ENCODE data around the gene CPXM2. TPM values are rescaled to one million over a fixed set of nuclear protein-coding genes. Genes with fewer than 3 reads are reported as not detected.

CPXM2 gene
- polyA plus RNA-seq, 3 donors from 2014 or later: not detected

GRCh38 chr10:123913688-123914268, 22.2 kb upstream of the CPXM2 start:
- Mint-ChIP-seq H3K27me3 (ENCODE audit: low read depth in 3 of 3) (peaks cover 1 to 5% (median 2%) of the 10 kb centered on the region in 3 donors), H3K4me3 (peak overlapping the region; percentile 74 to 88 (median 83)), H3K9me3 (peaks cover 0 to 15% (median 5%) of the 10 kb centered on the region in 6 donors), H3K36me3 (no peaks in the 10 kb centered on the region), H3K4me1 (peaks cover 63 to 67% of the 10 kb centered on the region in 2 donors), H3K27ac (peak overlapping the region in 4 of 6 donors; percentile 41 to 88 (median 56))
- peak in 2 of 3 donors; percentile 22 to 40 for DNase-seq

- peaks cover 72 to 76% of the 10 kb centered on the region in 2 donors for H3K4me1 Mint-ChIP-seq
Observed at GRCh38 chr10:123912871-123913270, 21.3 kb upstream of the CPXM2 start.

GRCh38 chr10:123912466-123912865, 20.9 kb upstream of the CPXM2 start:
- Mint-ChIP-seq H3K27ac (peak overlapping the region in 1 of 6 donors; percentile 41), H3K4me3 (peak overlapping the region in 3 of 5 donors; percentile 29 to 88 (median 84)), H3K9me3 (peaks cover 0 to 3% (median 0%) of the 10 kb centered on the region in 6 donors), H3K4me1 (peaks cover 76 to 80% of the 10 kb centered on the region in 2 donors), H3K27me3 (ENCODE audit: low read depth in 3 of 3) (peaks cover 1 to 5% (median 2%) of the 10 kb centered on the region in 3 donors), H3K36me3 (no peaks in the 10 kb centered on the region)
- DNase-seq: no peak

More at GRCh38 chr10:123912871-123913270, 21.3 kb upstream of the CPXM2 start:
- Mint-ChIP-seq H3K27me3 (ENCODE audit: low read depth in 3 of 3) (peaks cover 1 to 5% (median 2%) of the 10 kb centered on the region in 3 donors), H3K36me3 (no peaks in the 10 kb centered on the region), H3K9me3 (peaks cover 0 to 7% (median under 1%) of the 10 kb centered on the region in 6 donors), H3K4me3 (peak overlapping the region in 4 of 5 donors; percentile 74 to 88 (median 84)), H3K27ac (peak overlapping the region in 2 of 6 donors; percentile 41 to 88)
- no peak for DNase-seq

GRCh38 chr10:123911866-123912265, 20.3 kb upstream of the CPXM2 start:
- Mint-ChIP-seq H3K9me3 (peaks cover 0 to 1% (median 0%) of the 10 kb centered on the region in 6 donors), H3K27ac (peak overlapping the region in 2 of 6 donors; percentile 52 to 71), H3K36me3 (no peaks in the 10 kb centered on the region), H3K4me3 (peak overlapping the region in 3 of 5 donors; percentile 43 to 61 (median 48)), H3K27me3 (ENCODE audit: low read depth in 3 of 3) (peaks cover 2 to 3% (median 2%) of the 10 kb centered on the region in 3 donors), H3K4me1 (peaks cover 82 to 85% of the 10 kb centered on the region in 2 donors)
- peak in 2 of 3 donors; percentile 20 to 31 for DNase-seq

GRCh38 chr10:123909866-123910265, 18.3 kb upstream of the CPXM2 start:
- Mint-ChIP-seq H3K36me3 (no peaks in the 10 kb centered on the region), H3K27me3 (ENCODE audit: low read depth in 3 of 3) (peaks cover 3 to 9% (median 6%) of the 10 kb centered on the region in 3 donors), H3K9me3 (peaks cover 0 to 1% (median 0%) of the 10 kb centered on the region in 6 donors), H3K4me1 (peaks cover 79 to 93% of the 10 kb centered on the region in 2 donors), H3K27ac (peak overlapping the region in 1 of 6 donors; percentile 51), H3K4me3 (no peak overlapping the region)
- no peak for DNase-seq

- Mint-ChIP-seq H3K27me3 (ENCODE audit: low read depth in 3 of 3) (peaks cover 3 to 9% (median 6%) of the 10 kb centered on the region in 3 donors), H3K27ac (peak overlapping the region in 2 of 6 donors; percentile 51 to 56), H3K4me1 (peaks cover 75 to 93% of the 10 kb centered on the region in 2 donors), H3K36me3 (no peaks in the 10 kb centered on the region), H3K4me3 (no peak overlapping the region), H3K9me3 (peaks cover 0 to 1% (median 0%) of the 10 kb centered on the region in 6 donors)
- no peak for DNase-seq
Observed at GRCh38 chr10:123909426-123909825, 17.8 kb upstream of the CPXM2 start.

GRCh38 chr10:123908379-123908778, 16.8 kb upstream of the CPXM2 start:
- peaks cover 0 to 1% (median 0%) of the 10 kb centered on the region in 6 donors for H3K9me3 Mint-ChIP-seq
- H3K27me3 Mint-ChIP-seq (ENCODE audit: low read depth in 3 of 3): peaks cover 3 to 8% (median 6%) of the 10 kb centered on the region in 3 donors
- H3K4me1 Mint-ChIP-seq: peaks cover 64 to 84% of the 10 kb centered on the region in 2 donors
- H3K4me3 Mint-ChIP-seq: peak overlapping the region in 2 of 5 donors; percentile 9 to 14
- H3K36me3 Mint-ChIP-seq: no peaks in the 10 kb centered on the region
- no peak for DNase-seq
- H3K27ac Mint-ChIP-seq: peak overlapping the region in 1 of 6 donors; percentile 66

GRCh38 chr10:123906884-123907652, 15.5 kb upstream of the CPXM2 start:
- peak overlapping the region; percentile 35 to 87 (median 67) for H3K4me3 Mint-ChIP-seq
- no peaks in the 10 kb centered on the region for H3K36me3 Mint-ChIP-seq
- H3K27ac Mint-ChIP-seq: peak overlapping the region in 5 of 6 donors; percentile 37 to 59 (median 45)
- H3K27me3 Mint-ChIP-seq (ENCODE audit: low read depth in 3 of 3): peaks cover 4 to 8% (median 6%) of the 10 kb centered on the region in 3 donors
- peak in 1 of 3 donors; percentile 16 for DNase-seq
- peaks cover 51 to 72% of the 10 kb centered on the region in 2 donors for H3K4me1 Mint-ChIP-seq
- peaks cover 0 to 1% (median 0%) of the 10 kb centered on the region in 6 donors for H3K9me3 Mint-ChIP-seq

- Mint-ChIP-seq H3K27ac (no peak overlapping the region), H3K27me3 (ENCODE audit: low read depth in 3 of 3) (peaks cover 4 to 8% (median 4%) of the 10 kb centered on the region in 3 donors), H3K36me3 (no peaks in the 10 kb centered on the region), H3K9me3 (no peaks in the 10 kb centered on the region), H3K4me1 (peaks cover 43 to 65% of the 10 kb centered on the region in 2 donors), H3K4me3 (peak overlapping the region in 1 of 5 donors; percentile 87)
- DNase-seq: no peak
Observed at GRCh38 chr10:123906296-123906695, 14.7 kb upstream of the CPXM2 start.

- Mint-ChIP-seq H3K4me1 (peaks cover 35 to 57% of the 10 kb centered on the region in 2 donors), H3K27me3 (ENCODE audit: low read depth in 3 of 3) (peaks cover 4 to 8% (median 4%) of the 10 kb centered on the region in 3 donors), H3K4me3 (no peak overlapping the region), H3K27ac (peak overlapping the region in 1 of 6 donors; percentile 64), H3K36me3 (no peaks in the 10 kb centered on the region), H3K9me3 (no peaks in the 10 kb centered on the region)
- no peak for DNase-seq
Observed at GRCh38 chr10:123904834-123905409, 13.3 kb upstream of the CPXM2 start.

GRCh38 chr10:123903621-123904020, 12.0 kb upstream of the CPXM2 start:
- H3K27me3 Mint-ChIP-seq (ENCODE audit: low read depth in 3 of 3): peaks cover 4 to 8% (median 4%) of the 10 kb centered on the region in 3 donors
- no peak overlapping the region for H3K4me3 Mint-ChIP-seq
- peaks cover 24 to 44% of the 10 kb centered on the region in 2 donors for H3K4me1 Mint-ChIP-seq
- DNase-seq: no peak
- H3K9me3 Mint-ChIP-seq: no peaks in the 10 kb centered on the region
- H3K27ac Mint-ChIP-seq: no peak overlapping the region
- no peaks in the 10 kb centered on the region for H3K36me3 Mint-ChIP-seq

- Mint-ChIP-seq H3K36me3 (no peaks in the 10 kb centered on the region), H3K9me3 (no peaks in the 10 kb centered on the region), H3K27ac (no peak overlapping the region), H3K4me3 (no peak overlapping the region), H3K27me3 (ENCODE audit: low read depth in 3 of 3) (peaks cover 4 to 6% (median 5%) of the 10 kb centered on the region in 3 donors), H3K4me1 (peaks cover 4 to 24% of the 10 kb centered on the region in 2 donors)
- no peak for DNase-seq
Observed at GRCh38 chr10:123901621-123902020, 10.0 kb upstream of the CPXM2 start.

- DNase-seq: no peak
- H3K4me1 Mint-ChIP-seq: peaks cover 0 to 4% of the 10 kb centered on the region in 2 donors
- no peak overlapping the region for H3K27ac Mint-ChIP-seq
- H3K27me3 Mint-ChIP-seq (ENCODE audit: low read depth in 3 of 3): peaks cover 0 to 8% (median 0%) of the 10 kb centered on the region in 3 donors
- H3K4me3 Mint-ChIP-seq: no peak overlapping the region
- no peaks in the 10 kb centered on the region for H3K36me3 Mint-ChIP-seq
- H3K9me3 Mint-ChIP-seq: no peaks in the 10 kb centered on the region
Observed at GRCh38 chr10:123897146-123897545, 5.5 kb upstream of the CPXM2 start.
